OCI-LY7 (cell line): ENCODE results near the gene MAMDC2. TPM values are rescaled to one million over a fixed set of nuclear protein-coding genes. Genes with fewer than 3 reads are reported as not detected.

Experiments
- BruUV-seq: library from RNA; stranded (reverse); fragments of 400-500 nt; replicated peaks from 2 replicates; lab custom pipeline; 2021; lab: Mats Ljungman, UMichigan
- CTCF ChIA-PET: fragments of 300-600 bp; sonication (Branson Sonifier 250); formaldehyde crosslinking; loops from one replicate; lab custom pipeline; 2022; ENCODE audit warnings: antibody characterized with exemption; ENCODE audit not compliant: unreplicated experiment; lab: Charles Lee
- POLR2A ChIA-PET: fragments of 300-600 bp; sonication (Branson Sonifier 250); formaldehyde crosslinking; loops from one replicate; lab custom pipeline; 2022; ENCODE audit warnings: antibody characterized with exemption; lab: Charles Lee
- DNase-seq: peaks from one replicate; pipeline ENCODE4 v3.0.0-alpha.2; 2015; ENCODE audit warnings: low spot score
- H2AFZ ChIP-seq: fragments of 200-600 bp; sonication (generic), shearing (Covaris generic); 2 replicates; pipeline ENCODE4 v1.6.1; 2014; ENCODE audit warnings: mild to moderate bottlenecking, antibody characterized with exemption, low read length, moderate library complexity
- H3K27ac ChIP-seq: fragments of 200-600 bp; sonication (generic); 2 replicates; pipeline ENCODE4 v1.5.1; 2014; ENCODE audit warnings: mixed run types, low read depth, mild to moderate bottlenecking, moderate library complexity, low read length, inconsistent platforms; ENCODE audit not compliant: poor library complexity, severe bottlenecking
- H3K36me3 ChIP-seq: fragments of 200-600 bp; sonication (generic); 2 replicates; pipeline ENCODE4 v1.6.1; 2014; ENCODE audit warnings: mild to moderate bottlenecking, antibody characterized with exemption, low read length, moderate library complexity, mixed read lengths; ENCODE audit not compliant: insufficient read depth
- H3K4me1 ChIP-seq: fragments of 200-600 bp; sonication (generic); 2 replicates; pipeline ENCODE4 v1.5.1; 2014; ENCODE audit warnings: mild to moderate bottlenecking, low read length; ENCODE audit not compliant: insufficient read depth, poor library complexity, severe bottlenecking
- H3K4me2 ChIP-seq: fragments of 200-600 bp; sonication (generic); 2 replicates; pipeline ENCODE4 v1.6.1; 2014; ENCODE audit warnings: mild to moderate bottlenecking, low read length
- H3K4me3 ChIP-seq: fragments of 200-600 bp; sonication (generic); 2 replicates; pipeline ENCODE4 v1.5.1; 2014; ENCODE audit warnings: mild to moderate bottlenecking, low read depth, low read length; ENCODE audit not compliant: poor library complexity, severe bottlenecking
- H3K79me2 ChIP-seq: fragments of 200-600 bp; sonication (generic); 2 replicates; pipeline ENCODE4 v1.6.1; 2016; ENCODE audit warnings: low read depth, mild to moderate bottlenecking, low read length, moderate library complexity, mixed read lengths; ENCODE audit not compliant: insufficient read depth
- H3K9me2 ChIP-seq: fragments of 200-600 bp; sonication (generic); 2 replicates; pipeline ENCODE4 v1.6.1; 2016; ENCODE audit warnings: mild to moderate bottlenecking, low read length, mixed read lengths; ENCODE audit not compliant: insufficient read depth
- H3K9me3 ChIP-seq: fragments of 200-600 bp; sonication (generic); 2 replicates; pipeline ENCODE4 v1.6.1; 2014; ENCODE audit warnings: mild to moderate bottlenecking, mixed run types, low read length, mixed read lengths
- H4K20me1 ChIP-seq: fragments of 200-600 bp; sonication (generic); 2 replicates; pipeline ENCODE4 v1.6.1; 2014; ENCODE audit warnings: mild to moderate bottlenecking, antibody characterized with exemption, low read length, moderate library complexity, mixed read lengths; ENCODE audit not compliant: insufficient read depth
- EZH2phosphoT487 ChIP-seq: fragments of 200-600 bp; sonication (generic); IDR thresholded peaks from 2 replicates; pipeline ENCODE4 v1.6.1; 2018; ENCODE audit warnings: low read depth, borderline replicate concordance, mild to moderate bottlenecking, mixed run types, antibody characterized with exemption, low read length, moderate library complexity, mixed read lengths
- intact Hi-C: fragments of 100-400 bp; cut with micrococcal nuclease; formaldehyde crosslinking; loops from one replicate; pipeline ENCODE4 v1.10.0; 2022; ENCODE audit not compliant: unreplicated experiment
- small RNA-seq: library from RNA; depleted of rRNA; stranded (forward); fragments of <200 nt; gene quantifications from one replicate; pipeline ENCODE3, GENCODE V24; 2014
- total RNA-seq, 2 experiments: library from RNA; depleted of rRNA in 1 of 2; stranded (reverse); fragments of >200 nt in 1 of 2; shearing (Covaris generic) in 1 of 2; gene quantifications; 2 replicates each; pipeline ENCODE4 v1.2.3, GENCODE V29; 2014 to 2022

Gene MAMDC2
- total RNA-seq, 2 experiments from 2014 or later, result not detected

DNA sequence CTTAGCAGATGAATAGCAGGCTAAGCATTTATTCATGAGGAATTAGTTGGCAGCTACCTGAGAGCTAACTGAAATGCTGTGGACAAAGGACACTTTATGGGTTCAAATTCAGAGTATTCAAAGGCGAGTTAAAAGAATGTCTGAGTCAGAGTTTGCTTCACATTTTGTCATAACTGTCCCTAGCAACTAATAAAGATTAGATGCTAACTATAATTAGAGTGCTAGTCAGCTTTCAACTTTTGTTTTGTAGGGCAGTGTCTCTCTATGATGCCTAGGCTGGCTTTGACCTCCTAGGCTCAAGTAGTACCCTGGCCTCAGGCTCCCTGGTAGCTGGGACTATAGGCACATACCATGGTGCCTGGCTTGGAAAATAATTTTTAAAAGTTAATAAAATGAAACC is 219.8 kb downstream of the MAMDC2 start:
- Histone ChIP-seq H3K9me3 (no peaks in the 10 kb centered on the region), H3K4me1 (peaks cover 22% of the 10 kb centered on the region), H4K20me1 (peaks cover 24% of the 10 kb centered on the region), H3K79me2 (peaks cover 71% of the 10 kb centered on the region), H2AFZ (no peak overlapping the region), H3K4me2 (no peak overlapping the region), H3K36me3 (peaks cover 83% of the 10 kb centered on the region), H3K27ac (no peak overlapping the region), H3K4me3 (no peak overlapping the region), H3K9me2 (no peaks in the 10 kb centered on the region)
- no peak for TF ChIP-seq EZH2phosphoT487
- ChIA-PET POLR2A (interaction anchor here (2.0 kb wide), 1 partner anchor 15 kb away, joined by 5 read pairs; no protein-coding TSS in a partner anchor), CTCF (no interaction called here)
- DNase-seq, result no peak
- intact Hi-C loops, result no loop called here
- no TSS peak for BruUV-seq

Small RNAs within 50 kb of the gene (small RNA-seq; reads per million reads assigned to genes)
- gene RNU2-5P, result 9.8 reads per million, percentile 95 among the genes with 10 or more reads in this experiment

Other genes starting within 250 kb of the MAMDC2 start
- not detected in 2 replicates for gene CFAP95, start 223.0 kb upstream of the MAMDC2 start, total RNA-seq (2014; rRNA removed; shearing (Covaris generic))
- not detected in 2 replicates for gene CFAP95, start 223.0 kb upstream of the MAMDC2 start, total RNA-seq (2022)
- 34.9 and 42.0 TPM in 2 replicates for gene SMC5, start 215.1 kb downstream of the MAMDC2 start, total RNA-seq (2014; rRNA removed; shearing (Covaris generic))
- 38.9 and 45.4 TPM in 2 replicates for gene SMC5, start 215.1 kb downstream of the MAMDC2 start, total RNA-seq (2022)